ENCODE measurements around the gene DIP2A. TPM values are rescaled to one million over a fixed set of nuclear protein-coding genes. Genes with fewer than 3 reads are reported as not detected.

DIP2A gene
- total and polyA plus RNA-seq, 2 of the 13 experiments (the other 11 are each of a cell fraction or from before 2014, with no cell fraction given) = 18.5 to 37.6 TPM

DNA sequence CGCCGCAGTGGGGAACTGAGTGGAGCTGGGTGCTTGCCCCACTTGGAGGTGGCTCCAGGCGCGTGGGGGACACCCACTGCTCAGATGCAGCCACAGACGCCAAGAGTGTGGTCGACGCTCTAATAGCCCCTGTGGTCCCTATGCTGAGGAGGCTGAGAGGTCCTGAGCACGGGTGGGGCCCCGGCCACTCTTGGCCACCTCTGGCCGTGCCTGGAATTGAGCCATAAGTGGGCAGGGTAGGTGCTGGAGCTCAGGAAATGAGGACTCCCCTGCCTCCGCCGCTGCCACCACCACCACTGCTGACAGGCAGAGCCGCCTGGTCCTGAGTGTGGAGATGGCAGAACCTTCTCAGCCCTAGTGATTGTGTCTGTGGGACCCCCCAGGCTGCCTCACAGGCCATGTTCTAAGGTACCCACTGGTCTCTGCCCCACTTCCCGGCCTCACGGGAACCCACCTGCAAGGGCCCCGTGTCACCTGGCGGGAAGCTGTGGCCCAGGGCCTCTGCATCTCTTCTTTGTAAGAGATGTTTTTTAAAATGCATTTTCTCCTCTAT lies 34.6 kb upstream of the DIP2A start:
- no peaks in the 10 kb centered on the region for H4K20me1 ChIP-seq (ENCODE audit: insufficient read depth, low read length)
- no peak overlapping the region for H3K4me2 ChIP-seq (ENCODE audit: low read depth, low read length)
- H3K27me3 ChIP-seq (ENCODE audit: control insufficient read depth in 1 of 2, insufficient read depth in 2 of 2, low read length in 2 of 2) = no peaks in the 10 kb centered on the region
- in situ Hi-C loops (cut with HindIII; ENCODE audit: extremely low pct_ligation_motif_present, low pct_unique_long_range_greater_than_20kb) = no loop called here
- FAIRE-seq (no peak), DNase-seq (ENCODE audit: low spot score) (no peak), ATAC-seq (peak; percentile 62)
- TF ChIP-seq, protein P1, sequence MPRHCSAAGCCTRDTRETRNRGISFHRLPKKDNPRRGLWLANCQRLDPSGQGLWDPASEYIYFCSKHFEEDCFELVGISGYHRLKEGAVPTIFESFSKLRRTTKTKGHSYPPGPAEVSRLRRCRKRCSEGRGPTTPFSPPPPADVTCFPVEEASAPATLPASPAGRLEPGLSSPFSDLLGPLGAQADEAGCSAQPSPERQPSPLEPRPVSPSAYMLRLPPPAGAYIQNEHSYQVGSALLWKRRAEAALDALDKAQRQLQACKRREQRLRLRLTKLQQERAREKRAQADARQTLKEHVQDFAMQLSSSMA (CRISPR knock-in tag; IDR thresholded peaks at IDR 0.05) = no peak
- 0 out of 2 replicates have a peak, but pooled peaks have one; percentile 8 for TF ChIP-seq PCBP1 (IDR thresholded peaks at IDR 0.05; ENCODE audit: borderline replicate concordance, low read depth, low read length)
- peaks cover 8 to 24% of the 10 kb centered on the region in 2 experiments for H3K36me3 ChIP-seq (replicated peaks in 1 of 2; ENCODE audit: control insufficient read depth in 1 of 2, insufficient read depth in 2 of 2, low read length in 2 of 2)
- no peak overlapping the region for H3K4me3 ChIP-seq (replicated peaks in 1 of 3; ENCODE audit: insufficient read depth in 1 of 3, low read depth in 2 of 3, low read length in 3 of 3)
- H3K4me1 ChIP-seq (ENCODE audit: insufficient read depth, low read length) = no peaks in the 10 kb centered on the region
- CTCF ChIA-PET (ENCODE audit: low intra/inter-chr PET ratio, low total read pairs) = no interaction called here
- no peaks in the 10 kb centered on the region for H3K9me3 ChIP-seq (ENCODE audit: low read length)
- H2AFZ ChIP-seq (ENCODE audit: low read length) = no peak overlapping the region
- no peak overlapping the region for H3K27ac ChIP-seq (ENCODE audit: extremely low read length, insufficient read depth, low read length)
- BruUV-seq (replicated peaks) = no TSS peak
- 100% methylated on average over 7 of the region's 17 CpGs for WGBS (ENCODE audit: low lambda C conversion rate)
- intact Hi-C loops (cut with micrococcal nuclease; ENCODE audit: unreplicated experiment) = no loop called here
- POLR2A ChIA-PET = no interaction called here
- H3K9ac ChIP-seq (ENCODE audit: insufficient read depth, low read depth, low read length) = no peak overlapping the region
- no peaks in the 10 kb centered on the region for H3K79me2 ChIP-seq (ENCODE audit: insufficient read depth, low read length)

DNA sequence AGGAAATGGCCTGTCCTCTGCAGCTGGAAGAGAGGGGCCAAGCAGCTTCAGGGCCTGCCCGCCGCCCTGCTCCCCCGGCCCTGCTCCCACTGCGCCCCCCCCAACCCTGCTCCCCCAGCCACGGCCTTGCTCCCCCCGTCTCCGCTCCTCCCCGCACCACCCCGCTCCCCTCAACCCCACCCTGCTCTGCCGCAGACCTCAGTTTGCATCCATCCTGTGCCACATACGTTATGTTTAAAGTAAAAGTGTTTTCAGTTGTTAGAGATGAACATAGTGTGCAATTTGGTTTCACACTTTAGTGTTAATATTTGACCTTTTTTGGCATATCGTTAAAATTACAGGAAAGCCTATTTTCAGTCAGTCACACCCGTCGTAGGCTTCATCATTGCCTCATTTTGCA lies 34.1 kb upstream of the DIP2A start:
- DNase-seq (ENCODE audit: low spot score) (no peak), FAIRE-seq (no peak), ATAC-seq (no peak)
- 94% methylated on average over 14 of the region's 14 CpGs for whole genome bisulfite sequencing (ENCODE audit: low lambda C conversion rate)
- Histone ChIP-seq H3K36me3 (replicated peaks in 1 of 2; ENCODE audit: control insufficient read depth in 1 of 2, insufficient read depth in 2 of 2, low read length in 2 of 2) (peaks cover 6 to 26% of the 10 kb centered on the region in 2 experiments), H3K4me1 (ENCODE audit: insufficient read depth, low read length) (no peaks in the 10 kb centered on the region), H3K9me3 (ENCODE audit: low read length) (no peaks in the 10 kb centered on the region), H3K79me2 (ENCODE audit: insufficient read depth, low read length) (no peaks in the 10 kb centered on the region), H4K20me1 (ENCODE audit: insufficient read depth, low read length) (no peaks in the 10 kb centered on the region), H3K27me3 (ENCODE audit: control insufficient read depth in 1 of 2, insufficient read depth in 2 of 2, low read length in 2 of 2) (no peaks in the 10 kb centered on the region), H3K4me3 (replicated peaks in 1 of 3; ENCODE audit: insufficient read depth in 1 of 3, low read depth in 2 of 3, low read length in 3 of 3) (no peak overlapping the region), H3K27ac (ENCODE audit: extremely low read length, insufficient read depth, low read length) (no peak overlapping the region), H3K9ac (ENCODE audit: insufficient read depth, low read depth, low read length) (no peak overlapping the region), H2AFZ (ENCODE audit: low read length) (no peak overlapping the region), H3K4me2 (ENCODE audit: low read depth, low read length) (no peak overlapping the region)
- in situ Hi-C loops (cut with HindIII; ENCODE audit: extremely low pct_ligation_motif_present, low pct_unique_long_range_greater_than_20kb) = no loop called here
- CTCF ChIA-PET (ENCODE audit: low intra/inter-chr PET ratio, low total read pairs) = no interaction called here
- intact Hi-C loops (cut with micrococcal nuclease; ENCODE audit: unreplicated experiment) = no loop called here
- BruUV-seq (replicated peaks) = no TSS peak
- TF ChIP-seq RARA (CRISPR knock-in tag; IDR thresholded peaks at IDR 0.05) (no peak), ZNF652 (CRISPR knock-in tag; IDR thresholded peaks at IDR 0.05; ENCODE audit: borderline replicate concordance, low read depth) (no peak)
- POLR2A ChIA-PET = no interaction called here

Data from HepG2 (cell line).